ENCODE measurements around the gene FHOD3.

The FHOD3 gene

GRCh38 chr18:36653141-36653869 lies 355.8 kb downstream of the FHOD3 start:
- H2AFZ ChIP-seq (ENCODE audit: low read length): no peak overlapping the region
- no peak overlapping the region for H3K9ac ChIP-seq (ENCODE audit: low read depth, low read length, poor library complexity, severe bottlenecking)
- no peaks in the 10 kb centered on the region for H4K20me1 ChIP-seq (ENCODE audit: insufficient read depth, low read length, poor library complexity, severe bottlenecking)
- TF ChIP-seq CTCF (conservative IDR thresholded peaks at IDR 0.05; ENCODE audit: low read length): no peak
- H3K9me2 ChIP-seq (replicated peaks; ENCODE audit: low read depth, low read length): no peaks in the 10 kb centered on the region
- no peak overlapping the region for H3K4me2 ChIP-seq (ENCODE audit: low read depth, low read length, poor library complexity, severe bottlenecking)
- no peaks in the 10 kb centered on the region for H3K9me3 ChIP-seq (ENCODE audit: insufficient read depth, low read depth, low read length)
- no peak overlapping the region for H3K4me3 ChIP-seq (ENCODE audit: low read length, poor library complexity, severe bottlenecking)
- H3K79me2 ChIP-seq (ENCODE audit: insufficient read depth, low read length): no peaks in the 10 kb centered on the region
- H3K4me1 ChIP-seq (ENCODE audit: insufficient read depth, low read length, poor library complexity, severe bottlenecking): no peaks in the 10 kb centered on the region
- H3K36me3 ChIP-seq (ENCODE audit: insufficient read depth, low read length): no peaks in the 10 kb centered on the region
- H3K27me3 ChIP-seq (ENCODE audit: insufficient read depth, low read length, poor library complexity, severe bottlenecking): no peaks in the 10 kb centered on the region
- no peaks in the 10 kb centered on the region for H3F3A ChIP-seq (ENCODE audit: low read depth)

- TF ChIP-seq EZH2phosphoT487 (IDR thresholded peaks at IDR 0.05; ENCODE audit: borderline replicate concordance): no peak
- TF ChIP-seq CTCF (conservative IDR thresholded peaks at IDR 0.05; ENCODE audit: low read length): no peak
- H3K9me3 ChIP-seq (ENCODE audit: insufficient read depth, low read depth, low read length): no peaks in the 10 kb centered on the region
- H3K4me1 ChIP-seq (ENCODE audit: insufficient read depth, low read length, poor library complexity, severe bottlenecking): no peaks in the 10 kb centered on the region
- no peak overlapping the region for H3K4me2 ChIP-seq (ENCODE audit: low read depth, low read length, poor library complexity, severe bottlenecking)
- no peaks in the 10 kb centered on the region for H4K20me1 ChIP-seq (ENCODE audit: insufficient read depth, low read length, poor library complexity, severe bottlenecking)
- H3K27me3 ChIP-seq (ENCODE audit: insufficient read depth, low read length, poor library complexity, severe bottlenecking): no peaks in the 10 kb centered on the region
- no peaks in the 10 kb centered on the region for H3K79me2 ChIP-seq (ENCODE audit: insufficient read depth, low read length)
- no peak overlapping the region for H3K9ac ChIP-seq (ENCODE audit: low read depth, low read length, poor library complexity, severe bottlenecking)
- H3F3A ChIP-seq (ENCODE audit: low read depth): no peaks in the 10 kb centered on the region
- H3K4me3 ChIP-seq (ENCODE audit: low read length, poor library complexity, severe bottlenecking): no peak overlapping the region
- H2AFZ ChIP-seq (ENCODE audit: low read length): no peak overlapping the region
- H3K9me2 ChIP-seq (replicated peaks; ENCODE audit: low read depth, low read length): no peaks in the 10 kb centered on the region
- H3K36me3 ChIP-seq (ENCODE audit: insufficient read depth, low read length): no peaks in the 10 kb centered on the region
Measured at GRCh38 chr18:36653870-36654269, 356.4 kb downstream of the FHOD3 start.

GRCh38 chr18:36655074-36655473 lies 357.6 kb downstream of the FHOD3 start:
- TF ChIP-seq CTCF (conservative IDR thresholded peaks at IDR 0.05; ENCODE audit: low read length): no peak
- TF ChIP-seq EZH2phosphoT487 (IDR thresholded peaks at IDR 0.05; ENCODE audit: borderline replicate concordance): no peak
- no peaks in the 10 kb centered on the region for H3F3A ChIP-seq (ENCODE audit: low read depth)
- no peaks in the 10 kb centered on the region for H4K20me1 ChIP-seq (ENCODE audit: insufficient read depth, low read length, poor library complexity, severe bottlenecking)
- H3K9me2 ChIP-seq (replicated peaks; ENCODE audit: low read depth, low read length): no peaks in the 10 kb centered on the region
- no peak overlapping the region for H2AFZ ChIP-seq (ENCODE audit: low read length)
- no peaks in the 10 kb centered on the region for H3K27me3 ChIP-seq (ENCODE audit: insufficient read depth, low read length, poor library complexity, severe bottlenecking)
- H3K4me1 ChIP-seq (ENCODE audit: insufficient read depth, low read length, poor library complexity, severe bottlenecking): no peaks in the 10 kb centered on the region
- no peak overlapping the region for H3K9ac ChIP-seq (ENCODE audit: low read depth, low read length, poor library complexity, severe bottlenecking)
- no peaks in the 10 kb centered on the region for H3K79me2 ChIP-seq (ENCODE audit: insufficient read depth, low read length)
- H3K9me3 ChIP-seq (ENCODE audit: insufficient read depth, low read depth, low read length): no peaks in the 10 kb centered on the region
- H3K4me2 ChIP-seq (ENCODE audit: low read depth, low read length, poor library complexity, severe bottlenecking): no peak overlapping the region
- no peak overlapping the region for H3K4me3 ChIP-seq (ENCODE audit: low read length, poor library complexity, severe bottlenecking)
- no peaks in the 10 kb centered on the region for H3K36me3 ChIP-seq (ENCODE audit: insufficient read depth, low read length)
